Measurements from ENCODE around the gene LRSAM1.
A peak's percentile ranks its signal among the peaks of the same experiment; 100 is the strongest.

LRSAM1 gene

GRCh38 chr9:127424676-127424999, 26.7 kb upstream of the LRSAM1 start:
- no peak for DNase-seq (ENCODE audit: low read depth in 2 of 2, low spot score in 1 of 2)

- no peak for DNase-seq (ENCODE audit: low read depth in 2 of 2, low spot score in 1 of 2)
Measured at GRCh38 chr9:127426756-127427155, 24.6 kb upstream of the LRSAM1 start.

GRCh38 chr9:127428348-127428747, 23.0 kb upstream of the LRSAM1 start:
- DNase-seq (ENCODE audit: low read depth in 2 of 2, low spot score in 1 of 2) = no peak

- no peak for DNase-seq (ENCODE audit: low read depth in 2 of 2, low spot score in 1 of 2)
Measured at GRCh38 chr9:127430415-127430814, 20.9 kb upstream of the LRSAM1 start.

GRCh38 chr9:127437497-127438264, 13.6 kb upstream of the LRSAM1 start:
- no peak for DNase-seq (ENCODE audit: low read depth in 2 of 2, low spot score in 1 of 2)

- no peak for DNase-seq (ENCODE audit: low read depth in 2 of 2, low spot score in 1 of 2)
Measured at GRCh38 chr9:127438394-127438793, 12.9 kb upstream of the LRSAM1 start.

- no peak for DNase-seq (ENCODE audit: low read depth in 2 of 2, low spot score in 1 of 2)
Measured at GRCh38 chr9:127444283-127444920, 6.9 kb upstream of the LRSAM1 start.

GRCh38 chr9:127444921-127445850, 6.1 kb upstream of the LRSAM1 start:
- DNase-seq (ENCODE audit: low read depth in 2 of 2, low spot score in 1 of 2) = no peak

GRCh38 chr9:127445851-127446712, 5.2 kb upstream of the LRSAM1 start:
- no peak for DNase-seq (ENCODE audit: low read depth in 2 of 2, low spot score in 1 of 2)

- no peak for DNase-seq (ENCODE audit: low read depth in 2 of 2, low spot score in 1 of 2)
Measured at GRCh38 chr9:127446713-127447415, 4.4 kb upstream of the LRSAM1 start.

- DNase-seq (ENCODE audit: low read depth in 2 of 2, low spot score in 1 of 2) = no peak
Measured at GRCh38 chr9:127447416-127448111, 3.7 kb upstream of the LRSAM1 start.

GRCh38 chr9:127448112-127448805, 3.1 kb upstream of the LRSAM1 start:
- DNase-seq (ENCODE audit: low read depth in 2 of 2, low spot score in 1 of 2) = no peak

- no peak for DNase-seq (ENCODE audit: low read depth in 2 of 2, low spot score in 1 of 2)
Measured at GRCh38 chr9:127449332-127449966, 1.9 kb upstream of the LRSAM1 start.

- no peak for DNase-seq (ENCODE audit: low read depth in 2 of 2, low spot score in 1 of 2)
Measured at GRCh38 chr9:127450243-127450760, 1.0 kb upstream of the LRSAM1 start.

GRCh38 chr9:127451608-127451857, 223 bp downstream of the LRSAM1 start:
- DNase-seq (ENCODE audit: low read depth in 2 of 2, low spot score in 1 of 2) = no peak

GRCh38 chr9:127451858-127452656, 747 bp downstream of the LRSAM1 start:
- DNase-seq (ENCODE audit: low read depth in 2 of 2, low spot score in 1 of 2) = peak in 1 of 2 donors; percentile 10

- DNase-seq (ENCODE audit: low read depth in 2 of 2, low spot score in 1 of 2) = no peak
Measured at GRCh38 chr9:127452691-127453090, 1.4 kb downstream of the LRSAM1 start.
